GM12878 (cell line): Measurements from ENCODE around the gene TDRD12. TPM values are rescaled to one million over a fixed set of nuclear protein-coding genes. Genes with fewer than 3 reads are reported as not detected.
"Not testable (repeated sequence)": the region's sequence is repeated elsewhere in the genome, so short reads cannot be mapped to it uniquely, and the experiment has no call there.

Experiments used
- ATAC-seq: fragments of 200-7000 bp; cut with Tn5 transposase; 3 replicates; pipeline ENCODE4 v1.9.1; 2020; ENCODE audit warnings: mild to moderate bottlenecking, moderate library complexity
- BruUV-seq: library from RNA; stranded (reverse); fragments of 400-500 nt; replicated peaks from 2 replicates; lab custom pipeline; 2021; lab: Mats Ljungman, UMichigan
- CTCF ChIA-PET: fragments of 300-600 bp; sonication (Branson Sonifier 250); formaldehyde crosslinking; extraction: SDS; loops from one replicate; lab custom pipeline; 2021; ENCODE audit warnings: inconsistent platforms; lab: Yijun Ruan, JAX
- POLR2A ChIA-PET: fragments of 350-600 bp; formaldehyde crosslinking; extraction: SDS; loops from one replicate; lab custom pipeline; 2021; ENCODE audit warnings: inconsistent platforms; lab: Charles Lee
- RAD21 ChIA-PET: fragments of 300-600 bp; sonication (Branson Sonifier 250); formaldehyde crosslinking; loops from one replicate; lab custom pipeline; 2023; ENCODE audit warnings: antibody characterized with exemption; ENCODE audit not compliant: unreplicated experiment; lab: Charles Lee
- SMC1A ChIA-PET: fragments of 300-600 bp; sonication (Branson Sonifier 250); formaldehyde crosslinking; loops from one replicate; lab custom pipeline; 2023; ENCODE audit not compliant: unreplicated experiment, uncharacterized antibody; lab: Charles Lee
- DNase-seq: peaks from one replicate; pipeline ENCODE4 v3.0.0-alpha.2; 2011; ENCODE audit warnings: low read depth, low spot score
- FAIRE-seq: peaks from 3 replicates; lab custom pipeline; 2011; peaks lifted over from hg19 to GRCh38; lab: Jason Lieb, UNC
- H2AFZ ChIP-seq: 2 replicates; pipeline ENCODE4 v1.6.0; 2011; ENCODE audit warnings: low read depth, low read length, control low read depth; ENCODE audit not compliant: control insufficient read depth
- H3K27ac ChIP-seq: 2 replicates; pipeline ENCODE4 v1.5.1; 2011; ENCODE audit warnings: control low read depth; ENCODE audit not compliant: control insufficient read depth, insufficient read depth
- H3K27me3 ChIP-seq, 2 experiments: replicated peaks in 1 of 2; 2 replicates each; pipeline versions ENCODE4 v1.6.0 to v1.6.1; 2011; ENCODE audit warnings: low read length in 1 of 2; ENCODE audit not compliant: control insufficient read depth in 2 of 2, insufficient read depth in 2 of 2
- H3K36me3 ChIP-seq, 2 experiments: 2 replicates each; pipeline ENCODE4 v1.5.1; 2011; ENCODE audit warnings: low read length in 1 of 2; ENCODE audit not compliant: control insufficient read depth in 2 of 2, insufficient read depth in 2 of 2
- H3K4me1 ChIP-seq: 2 replicates; pipeline ENCODE4 v1.6.1; 2011; ENCODE audit warnings: mild to moderate bottlenecking, low read length, moderate library complexity, mixed read lengths; ENCODE audit not compliant: control insufficient read depth, insufficient read depth
- H3K4me2 ChIP-seq: 2 replicates; pipeline ENCODE4 v1.6.0; 2011; ENCODE audit warnings: control low read depth; ENCODE audit not compliant: control insufficient read depth, insufficient read depth
- H3K4me3 ChIP-seq: fragments of 200-600 bp; sonication (generic); 2 replicates; pipeline ENCODE4 v1.5.1; 2016
- H3K79me2 ChIP-seq: 2 replicates; pipeline ENCODE4 v1.6.0; 2011; ENCODE audit warnings: low read length; ENCODE audit not compliant: control insufficient read depth, insufficient read depth
- H3K9ac ChIP-seq: 2 replicates; pipeline ENCODE4 v1.8.0; 2011; ENCODE audit warnings: low read length, control low read depth, mixed read lengths; ENCODE audit not compliant: control insufficient read depth, insufficient read depth
- H3K9me3 ChIP-seq: replicated peaks from 3 replicates; pipeline ENCODE4 v1.5.1; 2011; ENCODE audit warnings: mild to moderate bottlenecking, low read length; ENCODE audit not compliant: control insufficient read depth, insufficient read depth
- H4K20me1 ChIP-seq: 2 replicates; pipeline ENCODE4 v1.6.0; 2011; ENCODE audit not compliant: control insufficient read depth, insufficient read depth
- WGBS: methylation state at CpG from one replicate; pipeline ENCODE4 v1.1.6; 2016; ENCODE audit warnings: low lambda C conversion rate; ENCODE audit not compliant: insufficient replicate concordance, insufficient coverage; ENCODE audit errors: missing lambda C conversion rate; 5-methylcytosine and 5-hydroxymethylcytosine counted together
- in situ Hi-C: fragments of 300-500 bp; cut with MboI; formaldehyde crosslinking; loops from 9 replicates; pipeline ENCODE4 v1.14.3; 2018; ENCODE audit warnings: mixed read lengths
- intact Hi-C: fragments of 100-400 bp; cut with micrococcal nuclease; formaldehyde crosslinking; loops from one replicate; pipeline ENCODE4 v1.14.2; 2022; ENCODE audit not compliant: unreplicated experiment
- polyA plus RNA-seq, 11 experiments: library from polyadenylated mRNA; depleted of rRNA in 4 of 11; unstranded in 6 of 11; stranded (reverse) in 5 of 11; fragments of >200 nt; fragmentation: Nextera tagmentation in 4 of 11; fragmentation: Illumina TruSeq in 1 of 11; extraction: Ambion mirVana in 4 of 11; extraction: Trizol in 1 of 11; gene quantifications; 1 replicate in 1 of 11; 2 replicates in 10 of 11; pipeline versions ENCODE4 v1.2.1 to v1.2.3, GENCODE V29; 2011 to 2016; ENCODE audit warnings: inconsistent platforms in 2 of 11, missing spikeins in 2 of 11, low read depth in 1 of 11
- total RNA-seq, 4 experiments: library from RNA; depleted of rRNA in 3 of 4; stranded (reverse); fragments of >200 nt in 3 of 4; fragmentation: Illumina TruSeq in 1 of 4; extraction: Trizol in 1 of 4; gene quantifications; 2 replicates each; pipeline versions ENCODE4 v1.2.1 to v1.2.3, GENCODE V29; 2013 to 2021

Gene TDRD12
- total and polyA plus RNA-seq, 10 of the 15 experiments (the other 5 are each of a cell fraction or from before 2014, with no cell fraction given): 0.08 to 0.15 TPM; not detected in 8

- SMC1A ChIA-PET, in situ Hi-C loops, FAIRE-seq, H3K36me3 ChIP-seq, POLR2A ChIA-PET, H4K20me1 ChIP-seq, H3K27me3 ChIP-seq, BruUV-seq, H3K79me2 ChIP-seq, H2AFZ ChIP-seq, H3K4me1 ChIP-seq, RAD21 ChIA-PET, H3K4me2 ChIP-seq, H3K9me3 ChIP-seq, H3K27ac ChIP-seq, H3K4me3 ChIP-seq, ATAC-seq, H3K9ac ChIP-seq, DNase-seq, CTCF ChIA-PET, intact Hi-C loops: not testable (repeated sequence)
- 68% methylated on average over 12 of the region's 12 CpGs for WGBS
Observed at GRCh38 chr19:32832094-32832493, 112.5 kb downstream of the TDRD12 start.

GRCh38 chr19:32832825-32833224 is 113.3 kb downstream of the TDRD12 start:
- 69% methylated on average over 7 of the region's 7 CpGs for WGBS
- H3K9me3 ChIP-seq, H2AFZ ChIP-seq, ATAC-seq, CTCF ChIA-PET, SMC1A ChIA-PET, H3K4me1 ChIP-seq, H4K20me1 ChIP-seq, H3K9ac ChIP-seq, H3K4me2 ChIP-seq, FAIRE-seq, RAD21 ChIA-PET, POLR2A ChIA-PET, BruUV-seq, H3K27ac ChIP-seq, H3K4me3 ChIP-seq, intact Hi-C loops, H3K27me3 ChIP-seq, H3K36me3 ChIP-seq, H3K79me2 ChIP-seq, in situ Hi-C loops, DNase-seq: not testable (repeated sequence)

GRCh38 chr19:32833388-32833787 is 113.8 kb downstream of the TDRD12 start:
- 39% methylated on average over 7 of the region's 7 CpGs for WGBS
- H3K4me1 ChIP-seq, H3K9ac ChIP-seq, RAD21 ChIA-PET, ATAC-seq, H3K36me3 ChIP-seq, H4K20me1 ChIP-seq, POLR2A ChIA-PET, in situ Hi-C loops, H3K4me2 ChIP-seq, H3K79me2 ChIP-seq, H3K27me3 ChIP-seq, H2AFZ ChIP-seq, CTCF ChIA-PET, H3K4me3 ChIP-seq, DNase-seq, intact Hi-C loops, SMC1A ChIA-PET, FAIRE-seq, BruUV-seq, H3K27ac ChIP-seq, H3K9me3 ChIP-seq: not testable (repeated sequence)
